ENCODE measurements around the gene FLT3.
"Not testable (repeated sequence)": the region's sequence is repeated elsewhere in the genome, so short reads cannot be mapped to it uniquely, and the experiment has no call there.

Gene FLT3

GRCh38 chr13:27975564-27976361 is 124.6 kb downstream of the FLT3 start:
- in situ Hi-C loops (cut with MboI; ENCODE audit: low sequenced_read_pairs) = no loop called here

DNA sequence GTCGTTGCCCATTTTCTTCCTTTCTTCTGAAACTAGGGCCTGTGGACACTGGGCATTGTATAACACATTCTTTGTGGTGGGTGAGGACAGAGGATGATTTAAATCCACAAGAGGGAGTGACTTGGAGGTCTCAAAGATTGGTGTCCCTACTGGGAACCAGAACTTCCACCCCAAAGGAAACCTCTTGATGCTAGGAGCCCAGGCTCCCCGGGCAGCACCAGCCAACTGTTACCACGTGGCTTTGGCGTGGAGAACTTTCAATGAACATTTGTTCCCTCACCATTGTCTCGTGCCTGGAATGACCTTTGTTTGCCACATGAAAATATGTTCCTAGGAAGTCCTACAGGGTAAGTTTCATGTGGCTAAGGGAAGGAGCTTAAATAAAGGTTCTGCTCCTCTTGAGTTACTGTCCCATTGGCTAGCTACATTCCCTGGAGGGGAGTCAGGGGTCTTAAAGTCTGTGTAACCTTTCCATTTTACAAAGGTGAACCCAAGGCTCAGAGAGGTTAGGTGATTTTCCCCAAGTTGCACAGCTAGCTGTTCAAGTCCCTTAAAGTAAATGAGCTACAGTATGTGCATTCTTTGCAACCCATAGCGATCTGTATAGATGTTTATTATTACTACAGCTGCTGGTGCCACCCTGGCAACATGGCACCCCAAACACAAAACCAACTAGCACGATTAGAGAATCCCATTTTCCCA is 126.3 kb downstream of the FLT3 start:
- in situ Hi-C loops (cut with MboI; ENCODE audit: low sequenced_read_pairs) = no loop called here

GRCh38 chr13:27973291-27973690 is 127.1 kb downstream of the FLT3 start:
- in situ Hi-C loops (cut with MboI; ENCODE audit: low sequenced_read_pairs) = no loop called here

- in situ Hi-C loops (cut with MboI; ENCODE audit: low sequenced_read_pairs) = no loop called here
Observed at GRCh38 chr13:27972478-27972820, 127.9 kb downstream of the FLT3 start.

- in situ Hi-C loops (cut with MboI; ENCODE audit: low sequenced_read_pairs) = no loop called here
Observed at GRCh38 chr13:27971776-27972477, 128.4 kb downstream of the FLT3 start.

DNA sequence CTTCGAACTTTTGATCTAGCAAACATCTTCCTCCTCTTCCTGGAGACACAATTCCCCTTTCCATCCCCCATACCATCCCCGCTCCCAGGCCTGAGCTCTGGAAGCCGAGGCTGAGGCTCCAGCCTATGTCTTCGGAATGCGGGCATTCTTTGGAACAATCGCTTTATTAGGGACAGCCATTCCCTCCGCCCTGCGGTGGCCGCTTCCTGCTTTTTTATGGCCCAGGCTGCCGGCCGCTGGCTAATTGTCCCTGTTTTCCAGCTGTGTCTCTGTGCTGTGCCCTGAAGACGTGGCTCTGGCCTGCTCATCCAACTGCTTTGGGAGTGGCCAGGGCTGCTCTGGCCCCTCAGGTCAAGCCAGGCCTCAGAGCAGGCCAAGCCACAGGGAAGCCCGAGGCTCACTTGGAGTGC is 129.1 kb downstream of the FLT3 start:
- in situ Hi-C loops (cut with MboI; ENCODE audit: low sequenced_read_pairs) = no loop called here

DNA sequence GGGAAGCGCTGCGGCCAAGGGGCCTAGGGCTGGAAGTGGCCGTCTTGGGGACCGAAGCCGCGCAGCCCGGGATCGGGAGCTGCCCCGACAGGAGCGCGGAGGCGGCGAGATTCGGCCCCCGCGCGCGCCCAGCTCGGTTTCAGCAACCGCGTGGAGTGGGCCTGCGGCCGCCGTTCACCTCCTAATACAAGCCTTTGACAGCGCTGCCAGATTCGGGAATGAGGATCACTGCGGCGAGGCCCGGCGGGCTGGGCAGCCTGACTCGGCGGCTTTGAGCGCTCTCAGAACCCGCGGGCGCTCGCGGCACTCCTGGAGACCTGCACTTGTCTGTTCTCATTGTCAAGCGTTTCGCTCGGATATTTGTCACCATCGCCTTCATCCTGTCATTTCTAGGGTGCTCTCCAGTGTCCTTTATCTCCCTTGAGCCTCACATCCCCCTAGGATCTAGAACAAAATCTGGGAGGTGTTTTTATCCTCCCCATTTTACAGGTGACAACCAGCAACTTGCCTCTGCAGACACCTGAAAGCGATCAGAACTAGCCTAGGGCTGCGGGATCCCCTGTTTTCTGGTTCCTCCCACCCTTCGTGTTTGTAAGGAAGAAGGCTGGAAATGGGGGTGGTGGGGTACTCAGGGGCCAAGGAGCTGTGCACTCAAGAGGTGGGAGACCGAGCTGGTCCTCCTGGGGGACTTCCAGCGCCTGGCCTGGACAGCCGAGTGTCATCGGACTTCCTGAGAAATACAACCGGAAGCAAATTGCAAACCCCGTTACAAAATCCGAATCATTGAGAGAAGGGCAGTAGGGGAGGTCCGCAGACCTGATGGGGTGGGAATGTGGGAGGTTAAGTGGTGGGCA is 129.8 kb downstream of the FLT3 start:
- in situ Hi-C loops (cut with MboI; ENCODE audit: low sequenced_read_pairs) = no loop called here

DNA sequence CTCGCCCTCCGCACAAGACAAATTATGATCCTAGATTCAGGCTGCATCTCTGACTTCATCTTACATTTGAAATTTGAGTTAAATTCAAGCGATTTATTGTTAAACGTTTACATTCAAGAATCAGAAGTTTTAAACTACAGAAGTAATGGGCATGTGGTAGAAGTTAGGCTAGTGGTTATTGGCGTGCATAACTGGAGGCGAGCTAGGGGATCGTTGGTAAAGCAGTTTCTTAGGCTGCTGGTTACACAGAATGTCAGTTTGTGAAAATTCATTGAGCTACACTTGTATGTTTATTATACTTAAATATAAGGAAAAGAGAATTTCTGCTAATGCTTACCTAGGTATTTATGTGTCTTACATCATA is 130.5 kb downstream of the FLT3 start:
- in situ Hi-C loops (cut with MboI; ENCODE audit: low sequenced_read_pairs) = no loop called here

DNA sequence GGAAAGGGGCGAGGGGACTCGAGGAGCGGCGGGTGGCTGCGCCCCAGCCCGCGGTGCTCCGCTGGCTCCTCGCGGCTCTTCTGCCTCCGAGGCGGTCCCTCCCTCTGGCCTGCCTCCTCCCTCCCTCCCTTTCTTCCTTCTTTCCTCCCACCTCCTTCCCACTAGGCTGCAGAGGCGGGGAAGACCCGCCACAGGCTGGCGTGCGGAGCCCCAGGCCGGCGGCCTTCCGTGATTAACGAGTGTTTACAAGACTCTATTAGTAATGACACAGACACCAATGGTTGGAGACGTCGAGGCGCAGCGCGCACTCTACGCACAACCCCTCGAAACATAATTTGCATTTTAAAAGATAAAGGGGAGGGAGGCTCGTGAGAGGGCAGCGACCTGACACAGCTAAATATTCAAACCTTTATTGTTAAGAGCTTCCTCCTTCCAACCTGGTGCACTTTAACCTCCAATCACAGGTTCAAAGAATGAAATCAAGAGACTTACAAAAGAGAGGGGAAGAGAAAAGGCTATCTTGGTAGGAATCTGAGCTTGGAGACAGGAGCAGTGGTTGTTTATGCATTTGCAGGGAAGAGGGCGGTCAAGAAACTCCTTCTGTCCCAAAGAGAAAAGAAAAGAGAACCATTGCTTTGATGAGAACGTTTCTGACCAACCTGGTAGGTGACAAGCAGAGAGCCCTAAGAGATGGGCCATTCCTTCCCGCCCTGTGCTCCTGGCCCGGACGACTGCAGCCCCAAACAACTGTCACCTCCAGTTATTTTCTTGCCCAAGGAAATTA is 131.1 kb downstream of the FLT3 start, which contains the start of gene CDX2:
Gene CDX2, minus strand, starts transcription at position 234 of the 784 bp plus-strand sequence. CDS start 309 bp downstream, outside the sequence.
- in situ Hi-C loops (cut with MboI; ENCODE audit: low sequenced_read_pairs) = no loop called here

DNA sequence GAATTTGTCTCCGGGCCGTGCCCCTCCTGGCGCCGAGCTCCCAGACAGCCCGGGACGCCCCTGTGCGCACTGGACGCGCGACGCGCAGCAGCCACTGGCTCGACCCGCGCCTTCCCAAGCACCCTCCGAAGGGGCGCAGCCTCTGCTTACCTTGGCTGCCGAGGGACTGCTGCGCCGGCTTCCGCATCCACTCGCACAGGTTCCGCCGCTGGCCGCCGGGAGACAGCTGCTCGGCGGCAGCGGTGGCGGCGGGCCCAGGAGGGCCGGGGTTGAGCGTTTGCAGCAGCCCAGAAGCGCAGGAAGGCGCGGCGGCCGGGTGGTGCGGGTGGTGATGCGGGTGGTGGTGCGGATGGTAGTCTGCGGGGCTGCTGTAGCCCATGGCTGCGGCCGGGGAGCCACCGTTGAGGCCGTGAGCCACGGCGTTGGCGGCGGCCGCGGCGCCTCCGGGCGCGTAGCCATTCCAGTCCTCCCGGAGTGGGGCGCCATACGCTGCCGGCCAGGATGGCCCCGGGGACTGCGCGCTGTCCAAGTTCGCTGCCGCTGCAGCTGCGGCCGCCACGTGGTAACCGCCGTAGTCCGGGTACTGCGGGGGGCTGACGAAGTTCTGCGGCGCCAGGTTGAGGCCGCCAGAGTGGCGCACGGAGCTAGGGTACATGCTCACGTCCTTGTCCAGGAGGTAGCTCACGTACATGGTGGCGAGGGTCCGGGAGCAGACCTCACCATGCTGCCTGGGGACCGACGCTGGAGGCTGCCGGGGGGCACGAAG is 131.9 kb downstream of the FLT3 start:
- in situ Hi-C loops (cut with MboI; ENCODE audit: low sequenced_read_pairs) = no loop called here

DNA sequence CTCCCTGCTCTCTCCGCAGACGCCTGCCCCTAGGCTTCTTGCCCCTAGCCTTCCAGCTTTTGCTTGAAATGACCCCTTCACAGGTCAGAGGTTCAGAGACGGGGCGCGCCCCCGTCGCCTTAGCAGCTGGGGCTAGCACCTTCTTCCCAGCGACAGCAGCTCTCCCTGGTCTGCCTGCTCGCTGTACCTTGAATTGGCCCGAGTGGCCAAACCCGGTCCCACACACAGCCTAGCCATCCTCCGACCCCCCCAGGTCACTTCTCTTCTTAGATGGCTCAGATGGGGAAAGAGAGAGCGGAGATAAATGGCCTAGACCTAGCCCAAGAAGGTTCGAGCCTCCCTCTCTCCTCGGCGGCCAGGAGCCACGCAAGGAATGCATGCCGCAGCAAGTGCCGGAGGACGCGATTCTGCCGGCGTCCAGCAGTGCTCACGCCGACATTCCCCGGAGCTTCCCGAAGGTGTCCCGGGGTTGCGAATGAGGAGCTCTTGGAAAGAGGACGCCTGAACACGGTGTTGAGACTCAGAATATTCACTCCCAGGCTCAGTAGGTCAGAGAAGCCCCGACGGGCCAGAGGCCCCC is 132.6 kb downstream of the FLT3 start:
- in situ Hi-C loops (cut with MboI; ENCODE audit: low sequenced_read_pairs) = no loop called here

DNA sequence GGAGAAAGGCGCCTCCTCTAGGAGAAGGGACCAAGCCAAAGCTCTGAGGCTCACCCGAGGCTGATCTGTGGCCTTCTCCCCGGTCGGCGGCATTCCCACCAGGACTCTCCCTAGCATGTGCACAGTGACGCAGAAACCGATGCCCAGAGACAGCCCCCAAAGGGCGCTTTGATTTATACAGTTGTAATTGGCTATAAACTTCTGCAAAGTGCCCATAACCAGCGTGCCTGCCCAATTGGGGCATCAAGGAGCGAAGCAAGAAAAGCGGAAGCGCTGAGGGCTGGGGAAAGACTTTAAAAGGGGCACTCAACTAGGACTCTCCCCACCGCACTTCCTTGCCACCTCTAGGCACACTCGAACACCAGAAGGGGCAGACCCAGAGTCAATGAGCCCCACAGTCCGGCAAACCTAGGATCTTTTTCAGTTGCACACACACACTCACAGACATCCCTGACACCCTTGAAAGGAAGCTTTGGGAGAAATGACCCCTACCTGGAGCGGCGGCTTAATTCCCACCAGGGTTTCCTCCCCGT is 133.1 kb downstream of the FLT3 start:
- in situ Hi-C loops (cut with MboI; ENCODE audit: low sequenced_read_pairs) = no loop called here

GRCh38 chr13:27966641-27967202 is 133.7 kb downstream of the FLT3 start:
- in situ Hi-C loops (cut with MboI; ENCODE audit: low sequenced_read_pairs) = no loop called here

DNA sequence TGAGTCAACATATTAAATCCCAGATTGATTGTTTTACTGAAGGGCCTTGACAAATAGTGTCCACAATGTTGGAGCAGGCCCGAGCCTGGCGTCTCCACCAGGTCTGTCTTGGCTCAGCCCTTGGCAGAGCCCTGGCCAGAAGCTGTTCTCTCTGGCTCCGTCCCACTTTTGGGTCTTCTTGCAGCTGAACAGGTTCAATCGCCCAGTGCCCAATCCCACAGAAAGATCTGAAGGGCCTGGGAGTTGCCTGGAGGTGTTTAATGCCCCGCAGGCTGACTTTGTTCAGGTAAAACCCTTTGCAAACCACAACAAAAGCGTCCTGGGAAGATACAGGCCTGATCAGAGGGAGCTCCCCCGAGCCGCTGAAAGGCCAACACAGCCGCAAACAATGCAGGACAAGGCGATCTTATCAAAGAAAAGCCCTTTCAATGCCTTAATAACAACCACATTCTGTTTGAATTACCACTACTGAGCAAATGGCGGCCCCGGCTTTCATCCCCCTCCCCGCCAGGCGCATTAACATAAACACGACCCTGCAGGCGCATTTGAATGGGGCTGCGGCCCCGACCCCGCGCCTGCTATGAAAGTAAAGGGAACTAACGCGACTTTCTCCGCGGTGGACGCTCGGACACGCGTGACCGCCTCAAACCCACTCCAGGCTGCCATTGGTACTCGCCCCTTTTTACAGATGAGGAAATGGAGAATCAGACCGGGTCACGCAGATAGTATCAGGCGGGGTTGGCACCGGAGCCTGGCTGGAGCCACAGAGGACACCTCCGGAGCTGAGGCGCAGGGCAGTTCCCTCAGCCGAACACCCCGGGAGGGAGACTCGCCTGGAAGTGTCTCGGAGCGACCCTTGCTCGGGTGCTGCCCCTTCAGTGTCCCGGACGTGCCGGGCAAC is 134.4 kb downstream of the FLT3 start:
- in situ Hi-C loops (cut with MboI; ENCODE audit: low sequenced_read_pairs) = no loop called here

- in situ Hi-C loops (cut with MboI; ENCODE audit: low sequenced_read_pairs) = no loop called here
Observed at GRCh38 chr13:27965343-27965739, 135.0 kb downstream of the FLT3 start.

DNA sequence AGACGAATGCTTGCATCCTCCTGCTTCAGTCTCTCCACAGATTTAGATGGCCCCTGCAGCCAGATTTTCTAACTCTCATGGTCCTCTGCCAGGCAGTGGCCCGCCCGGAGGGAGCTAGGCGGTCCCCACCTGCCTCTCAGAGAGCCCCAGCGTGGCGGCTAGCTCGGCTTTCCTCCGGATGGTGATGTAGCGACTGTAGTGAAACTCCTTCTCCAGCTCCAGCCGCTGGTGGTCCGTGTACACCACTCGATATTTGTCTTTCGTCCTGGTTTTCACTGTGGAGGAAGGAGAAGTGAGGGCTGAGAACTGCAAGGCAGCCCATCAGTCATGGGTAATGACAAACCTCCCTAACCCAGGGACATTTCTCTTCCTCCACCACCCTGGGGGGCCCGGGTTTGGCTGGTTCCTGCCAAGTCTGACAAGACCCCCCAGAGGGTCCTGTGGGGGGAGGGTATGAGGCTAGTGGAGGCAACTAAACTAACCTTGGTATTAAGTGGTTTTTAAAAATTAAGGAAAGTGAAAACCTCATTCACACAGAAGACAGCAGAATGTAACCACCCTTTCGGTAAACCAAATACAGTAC is 135.5 kb downstream of the FLT3 start:
- in situ Hi-C loops (cut with MboI; ENCODE audit: low sequenced_read_pairs) = no loop called here

DNA sequence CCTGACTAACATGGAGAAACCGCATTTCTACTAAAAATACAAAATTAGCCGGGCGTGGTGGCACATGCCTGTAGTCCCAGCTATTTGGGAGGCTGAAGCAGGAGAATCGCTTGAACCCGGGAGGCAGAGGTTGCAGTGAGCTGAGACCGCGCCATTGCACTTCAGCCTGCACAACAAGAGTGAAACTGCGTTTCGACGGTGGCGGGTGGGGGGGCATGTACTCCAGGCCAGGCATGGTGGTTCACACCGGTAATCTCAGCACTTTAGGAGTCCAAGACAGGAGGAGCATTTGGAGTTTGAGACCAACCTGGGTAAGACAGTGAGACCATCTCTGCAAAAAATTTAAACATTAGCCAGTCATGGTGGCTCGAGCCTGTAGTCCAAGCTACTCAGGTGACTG is 136.2 kb downstream of the FLT3 start:
- in situ Hi-C loops (cut with MboI; ENCODE audit: low sequenced_read_pairs) = not testable (repeated sequence)
